ENCODE data around the gene TRPM2. TPM values are rescaled to one million over a fixed set of nuclear protein-coding genes. Genes with fewer than 3 reads are reported as not detected.

TRPM2 gene
- total and polyA plus RNA-seq, 8 donors: 0.46 to 8.7 (median 2.6) TPM

GRCh38 chr21:44436111-44436611 is 82.7 kb downstream of the TRPM2 start:
- intact Hi-C loops (cut with DNase I): no loop called here
- no peak for TF ChIP-seq CTCF (IDR thresholded peaks at IDR 0.05)
- H3K27me3 ChIP-seq: no peaks in the 10 kb centered on the region
- DNase-seq: peak in 2 of 6 donors; percentile 9 to 45
- H3K36me3 ChIP-seq: no peaks in the 10 kb centered on the region
- H3K27ac ChIP-seq: no peak overlapping the region
- H3K4me3 ChIP-seq: no peak overlapping the region
- ATAC-seq: no peak
- no peaks in the 10 kb centered on the region for H3K4me1 ChIP-seq
- no peaks in the 10 kb centered on the region for H3K9me3 ChIP-seq
- no peak for FAIRE-seq
- 72 to 80% methylated on average over 13 of the region's 13 CpGs for WGBS, 2 donors

- intact Hi-C loops (cut with DNase I): no loop called here
- Histone ChIP-seq H3K36me3 (no peaks in the 10 kb centered on the region), H3K9me3 (no peaks in the 10 kb centered on the region), H3K4me3 (no peak overlapping the region), H3K27me3 (no peaks in the 10 kb centered on the region), H3K27ac (no peak overlapping the region), H3K4me1 (no peaks in the 10 kb centered on the region)
- no peak for FAIRE-seq
- TF ChIP-seq CTCF (IDR thresholded peaks at IDR 0.05): no peak
- WGBS, 2 donors: 84% methylated on average over 18 of the region's 18 CpGs
- DNase-seq: peak in 2 of 6 donors; percentile 11 to 44
- ATAC-seq: no peak
These were observed 83.5 kb downstream of the TRPM2 start for GRCh38 chr21:44436958-44437357.

GRCh38 chr21:44437371-44437695 is 83.9 kb downstream of the TRPM2 start:
- no peak overlapping the region for H3K4me3 ChIP-seq
- no peaks in the 10 kb centered on the region for H3K4me1 ChIP-seq
- H3K36me3 ChIP-seq: no peaks in the 10 kb centered on the region
- TF ChIP-seq CTCF (IDR thresholded peaks at IDR 0.05): no peak
- ATAC-seq (no peak), DNase-seq (peak in 1 of 6 donors; percentile 8), FAIRE-seq (no peak)
- H3K27ac ChIP-seq: no peak overlapping the region
- intact Hi-C loops (cut with DNase I): no loop called here
- H3K27me3 ChIP-seq: no peaks in the 10 kb centered on the region
- WGBS, 2 donors: 84 to 91% methylated on average over 5 of the region's 5 CpGs
- no peaks in the 10 kb centered on the region for H3K9me3 ChIP-seq

- FAIRE-seq (no peak), ATAC-seq (no peak), DNase-seq (peak in 3 of 6 donors; percentile 7 to 66 (median 55))
- Histone ChIP-seq H3K9me3 (no peaks in the 10 kb centered on the region), H3K27me3 (no peaks in the 10 kb centered on the region), H3K27ac (no peak overlapping the region), H3K4me3 (no peak overlapping the region), H3K36me3 (no peaks in the 10 kb centered on the region), H3K4me1 (no peaks in the 10 kb centered on the region)
- no peak for TF ChIP-seq CTCF (IDR thresholded peaks at IDR 0.05)
- 90 to 95% methylated on average over 19 of the region's 19 CpGs for WGBS, 2 donors
- intact Hi-C loops (cut with DNase I): no loop called here
These were observed 84.4 kb downstream of the TRPM2 start for GRCh38 chr21:44437696-44438431.

- H3K27ac ChIP-seq: peak overlapping the region in 1 of 4 donors; percentile 44
- 16 to 19% methylated on average over 32 to 34 of the region's 34 CpGs for WGBS, 2 donors
- FAIRE-seq (no peak), DNase-seq (peak; percentile 32 to 82 (median 66)), ATAC-seq (peak; percentile 72 to 92 (median 87))
- H3K4me3 ChIP-seq: peak overlapping the region in 2 of 4 donors; percentile 4 to 34
- H3K27me3 ChIP-seq: no peaks in the 10 kb centered on the region
- no peaks in the 10 kb centered on the region for H3K36me3 ChIP-seq
- no peaks in the 10 kb centered on the region for H3K9me3 ChIP-seq
- H3K4me1 ChIP-seq: no peaks in the 10 kb centered on the region
- no peak for TF ChIP-seq CTCF (IDR thresholded peaks at IDR 0.05)
- intact Hi-C loops (cut with DNase I): no loop called here
These were observed 85.2 kb downstream of the TRPM2 start for GRCh38 chr21:44438531-44439210.

Measured in pancreas (tissue), 10 donors.